GM23338 (cell line): ENCODE results near the gene TTYH3. TPM values are rescaled to one million over a fixed set of nuclear protein-coding genes. Genes with fewer than 3 reads are reported as not detected.

ENCODE experiments used
- ATAC-seq: fragments of 200-7000 bp; cut with Tn5 transposase; 3 replicates; pipeline ENCODE4 v1.9.1; 2020
- DNase-seq: peaks from one replicate; pipeline ENCODE4 v3.0.0-alpha.2; 2015; ENCODE audit warnings: low spot score
- H2AFZ ChIP-seq: fragments of 200-600 bp; sonication (generic); 2 replicates; pipeline ENCODE4 v1.8.0; 2016; ENCODE audit warnings: antibody characterized with exemption, mild to moderate bottlenecking, moderate library complexity
- H3F3A ChIP-seq: fragments of 200-600 bp; sonication (generic); replicated peaks from 2 replicates; pipeline ENCODE4 v1.8.0; 2017; ENCODE audit warnings: antibody characterized with exemption, mixed run types, low read depth
- H3K27ac ChIP-seq: fragments of 200-600 bp; sonication (generic); 2 replicates; pipeline ENCODE4 v1.6.1; 2016; ENCODE audit warnings: low read depth
- H3K27me3 ChIP-seq: fragments of 200-600 bp; sonication (generic); 2 replicates; pipeline ENCODE4 v1.8.0; 2016; ENCODE audit warnings: mild to moderate bottlenecking, mixed run types, moderate library complexity; ENCODE audit not compliant: insufficient read depth
- H3K36me3 ChIP-seq: fragments of 200-600 bp; sonication (generic); 2 replicates; pipeline ENCODE4 v1.8.0; 2016; ENCODE audit warnings: mild to moderate bottlenecking; ENCODE audit not compliant: insufficient read depth
- H3K4me1 ChIP-seq: fragments of 200-600 bp; sonication (generic); 2 replicates; pipeline ENCODE4 v1.8.0; 2016; ENCODE audit warnings: mild to moderate bottlenecking, moderate library complexity; ENCODE audit not compliant: insufficient read depth
- H3K4me2 ChIP-seq: fragments of 200-600 bp; sonication (generic); 2 replicates; pipeline ENCODE4 v1.7.1; 2017; ENCODE audit warnings: mixed run types
- H3K4me3 ChIP-seq: fragments of 200-600 bp; sonication (generic); 2 replicates; pipeline ENCODE4 v1.6.1; 2016; ENCODE audit warnings: mixed run types
- H3K79me2 ChIP-seq: fragments of 200-600 bp; sonication (generic); replicated peaks from 2 replicates; pipeline ENCODE4 v1.8.0; 2017; ENCODE audit warnings: mild to moderate bottlenecking; ENCODE audit not compliant: insufficient read depth
- H3K9me2 ChIP-seq: fragments of 200-600 bp; sonication (generic); 2 replicates; pipeline ENCODE4 v1.8.0; 2017; ENCODE audit not compliant: insufficient read depth
- H4K20me1 ChIP-seq: fragments of 200-600 bp; sonication (generic); replicated peaks from 2 replicates; pipeline ENCODE4 v1.8.0; 2017; ENCODE audit warnings: mild to moderate bottlenecking; ENCODE audit not compliant: insufficient read depth
- H3K27ac Mint-ChIP-seq: 2 replicates; pipeline ENCODE4 v1.8.0; 2020; ENCODE audit warnings: inconsistent platforms, mild to moderate bottlenecking, moderate library complexity, mixed read lengths
- H3K27me3 Mint-ChIP-seq: 3 replicates; pipeline ENCODE4 v1.8.0; 2022; ENCODE audit warnings: low read depth, mild to moderate bottlenecking, moderate library complexity, mixed read lengths, inconsistent platforms; ENCODE audit not compliant: insufficient read depth, poor library complexity
- H3K36me3 Mint-ChIP-seq: 3 replicates; pipeline ENCODE4 v1.8.0; 2021; ENCODE audit warnings: low read depth, mild to moderate bottlenecking, inconsistent platforms, moderate library complexity, mixed read lengths
- H3K4me1 Mint-ChIP-seq: 3 replicates; pipeline ENCODE4 v1.8.0; 2020; ENCODE audit warnings: mild to moderate bottlenecking, inconsistent platforms, mixed read lengths
- H3K4me3 Mint-ChIP-seq: 3 replicates; pipeline ENCODE4 v1.8.0; 2021; ENCODE audit warnings: moderate library complexity, mild to moderate bottlenecking, inconsistent platforms, mixed read lengths
- H3K9me3 Mint-ChIP-seq: 3 replicates; pipeline ENCODE4 v1.8.0; 2020; ENCODE audit warnings: moderate library complexity, mild to moderate bottlenecking, inconsistent platforms, mixed read lengths
- CTCF ChIP-seq, 2 experiments: fragments of 200-600 bp in 1 of 2; sonication (generic) in 1 of 2; conservative IDR thresholded peaks; 2 replicates each; pipeline versions ENCODE4 v1.5.1 to v1.6.1; 2016 to 2017; ENCODE audit warnings: antibody characterized with exemption in 2 of 2, low read depth in 2 of 2, mild to moderate bottlenecking in 2 of 2, moderate library complexity in 1 of 2
- EZH2phosphoT487 ChIP-seq: fragments of 200-600 bp; sonication (generic); IDR thresholded peaks from one replicate; pipeline ENCODE4 v1.8.1; 2018; ENCODE audit warnings: antibody characterized with exemption; ENCODE audit not compliant: unreplicated experiment
- JUNB ChIP-seq: IDR thresholded peaks from one replicate; pipeline ENCODE4 v1.6.1; 2016; ENCODE audit warnings: antibody characterized with exemption; ENCODE audit not compliant: unreplicated experiment
- NANOG ChIP-seq: IDR thresholded peaks from 2 replicates; pipeline ENCODE4 v1.6.1; 2016; ENCODE audit warnings: antibody characterized with exemption, borderline replicate concordance
- POLR2AphosphoS5 ChIP-seq: IDR thresholded peaks from 2 replicates; pipeline ENCODE4 v1.6.1; 2016; ENCODE audit warnings: antibody characterized with exemption, low read depth
- STAT1 ChIP-seq: IDR thresholded peaks from one replicate; pipeline ENCODE4 v1.6.1; 2016; ENCODE audit warnings: antibody characterized with exemption; ENCODE audit not compliant: unreplicated experiment
- ZNF114 ChIP-seq: fragments of 250-450 bp; sonication (Bioruptor Pico); IDR thresholded peaks from 2 replicates; pipeline ENCODE4 v1.5.0; 2020; ENCODE audit warnings: mild to moderate bottlenecking, moderate library complexity
- ZNF462 ChIP-seq: fragments of 250-450 bp; sonication (Bioruptor Pico); IDR thresholded peaks from 2 replicates; pipeline ENCODE4 v1.5.0; 2020; ENCODE audit warnings: mild to moderate bottlenecking, moderate library complexity
- polyA plus RNA-seq: library from polyadenylated mRNA; unstranded; fragments of >200 nt; fragmentation: Nextera tagmentation; extraction: Ambion mirVana; gene quantifications from 2 replicates; pipeline ENCODE4 v1.2.1, GENCODE V29; 2016
- total RNA-seq: library from RNA; depleted of rRNA; stranded (reverse); fragments of >200 nt; shearing (Covaris generic); gene quantifications from 2 replicates; pipeline ENCODE4 v1.2.3, GENCODE V29; 2014
- TF ChIP-seq, protein P1 (sequence below): IDR thresholded peaks from one replicate; pipeline ENCODE4 v1.6.1; 2018; ENCODE audit warnings: antibody characterized with exemption; ENCODE audit not compliant: unreplicated experiment
- TF ChIP-seq, protein P2 (sequence below): IDR thresholded peaks from 2 replicates; pipeline ENCODE4 v1.6.1; 2016; ENCODE audit warnings: antibody characterized with exemption

The TTYH3 gene
- total and polyA plus RNA-seq, 2 experiments from 2014 or later = 59.6 to 126 TPM

GRCh38 chr7:2710286-2710655, 78.5 kb downstream of the TTYH3 start:
- Mint-ChIP-seq H3K4me1 (peaks cover 22% of the 10 kb centered on the region), H3K27me3 (peaks cover 17% of the 10 kb centered on the region)
- H3K27me3 ChIP-seq = no peaks in the 10 kb centered on the region

More at GRCh38 chr7:2710286-2710655, 78.5 kb downstream of the TTYH3 start:
- Histone ChIP-seq H3K4me1 (no peaks in the 10 kb centered on the region), H3F3A (no peaks in the 10 kb centered on the region), H3K27ac (no peak overlapping the region), H3K4me3 (no peak overlapping the region), H4K20me1 (no peaks in the 10 kb centered on the region; the same call in 1 of the 2 replicates), H3K9me2 (no peaks in the 10 kb centered on the region), H3K4me2 (no peak overlapping the region), H2AFZ (no peak overlapping the region), H3K36me3 (no peaks in the 10 kb centered on the region), H3K79me2 (no peaks in the 10 kb centered on the region)
- no peak for ATAC-seq
- H3K27ac Mint-ChIP-seq = no peak overlapping the region
- TF ChIP-seq ZNF462 (CRISPR knock-in tag) = no peak
- no peak for TF ChIP-seq POLR2AphosphoS5
- TF ChIP-seq, protein P1, sequence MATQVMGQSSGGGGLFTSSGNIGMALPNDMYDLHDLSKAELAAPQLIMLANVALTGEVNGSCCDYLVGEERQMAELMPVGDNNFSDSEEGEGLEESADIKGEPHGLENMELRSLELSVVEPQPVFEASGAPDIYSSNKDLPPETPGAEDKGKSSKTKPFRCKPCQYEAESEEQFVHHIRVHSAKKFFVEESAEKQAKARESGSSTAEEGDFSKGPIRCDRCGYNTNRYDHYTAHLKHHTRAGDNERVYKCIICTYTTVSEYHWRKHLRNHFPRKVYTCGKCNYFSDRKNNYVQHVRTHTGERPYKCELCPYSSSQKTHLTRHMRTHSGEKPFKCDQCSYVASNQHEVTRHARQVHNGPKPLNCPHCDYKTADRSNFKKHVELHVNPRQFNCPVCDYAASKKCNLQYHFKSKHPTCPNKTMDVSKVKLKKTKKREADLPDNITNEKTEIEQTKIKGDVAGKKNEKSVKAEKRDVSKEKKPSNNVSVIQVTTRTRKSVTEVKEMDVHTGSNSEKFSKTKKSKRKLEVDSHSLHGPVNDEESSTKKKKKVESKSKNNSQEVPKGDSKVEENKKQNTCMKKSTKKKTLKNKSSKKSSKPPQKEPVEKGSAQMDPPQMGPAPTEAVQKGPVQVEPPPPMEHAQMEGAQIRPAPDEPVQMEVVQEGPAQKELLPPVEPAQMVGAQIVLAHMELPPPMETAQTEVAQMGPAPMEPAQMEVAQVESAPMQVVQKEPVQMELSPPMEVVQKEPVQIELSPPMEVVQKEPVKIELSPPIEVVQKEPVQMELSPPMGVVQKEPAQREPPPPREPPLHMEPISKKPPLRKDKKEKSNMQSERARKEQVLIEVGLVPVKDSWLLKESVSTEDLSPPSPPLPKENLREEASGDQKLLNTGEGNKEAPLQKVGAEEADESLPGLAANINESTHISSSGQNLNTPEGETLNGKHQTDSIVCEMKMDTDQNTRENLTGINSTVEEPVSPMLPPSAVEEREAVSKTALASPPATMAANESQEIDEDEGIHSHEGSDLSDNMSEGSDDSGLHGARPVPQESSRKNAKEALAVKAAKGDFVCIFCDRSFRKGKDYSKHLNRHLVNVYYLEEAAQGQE = no peak
- TF ChIP-seq JUNB = no peak
- TF ChIP-seq STAT1 = no peak
- TF ChIP-seq NANOG = no peak
- no peak for TF ChIP-seq EZH2phosphoT487
- no peak for TF ChIP-seq CTCF (conservative IDR thresholded peaks at IDR 0.05; ENCODE audit: low read depth in 2 of 2)
- no peak for TF ChIP-seq ZNF114 (CRISPR knock-in tag)
- TF ChIP-seq, protein P2, sequence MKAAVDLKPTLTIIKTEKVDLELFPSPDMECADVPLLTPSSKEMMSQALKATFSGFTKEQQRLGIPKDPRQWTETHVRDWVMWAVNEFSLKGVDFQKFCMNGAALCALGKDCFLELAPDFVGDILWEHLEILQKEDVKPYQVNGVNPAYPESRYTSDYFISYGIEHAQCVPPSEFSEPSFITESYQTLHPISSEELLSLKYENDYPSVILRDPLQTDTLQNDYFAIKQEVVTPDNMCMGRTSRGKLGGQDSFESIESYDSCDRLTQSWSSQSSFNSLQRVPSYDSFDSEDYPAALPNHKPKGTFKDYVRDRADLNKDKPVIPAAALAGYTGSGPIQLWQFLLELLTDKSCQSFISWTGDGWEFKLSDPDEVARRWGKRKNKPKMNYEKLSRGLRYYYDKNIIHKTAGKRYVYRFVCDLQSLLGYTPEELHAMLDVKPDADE = no peak
- H3K9me3 Mint-ChIP-seq = 0 out of 3 replicates have a peak, but pooled peaks cover 2% of the 10 kb centered on the region
- no peak overlapping the region for H3K4me3 Mint-ChIP-seq
- peaks cover 19% of the 10 kb centered on the region for H3K36me3 Mint-ChIP-seq
- no peak for DNase-seq
